Activated CD8-positive, alpha-beta memory T cell treated with anti-CD3 and anti-CD28 coated beads for 4 hours (primary cell): ENCODE measurements around the gene SERPINB7.

Experiments
- DNase-seq, 2 donors: peaks; one replicate each; pipeline ENCODE4 v3.0.0-alpha.2; 2020; ENCODE audit warnings: low read depth in 2 of 2

SERPINB7 gene

DNA sequence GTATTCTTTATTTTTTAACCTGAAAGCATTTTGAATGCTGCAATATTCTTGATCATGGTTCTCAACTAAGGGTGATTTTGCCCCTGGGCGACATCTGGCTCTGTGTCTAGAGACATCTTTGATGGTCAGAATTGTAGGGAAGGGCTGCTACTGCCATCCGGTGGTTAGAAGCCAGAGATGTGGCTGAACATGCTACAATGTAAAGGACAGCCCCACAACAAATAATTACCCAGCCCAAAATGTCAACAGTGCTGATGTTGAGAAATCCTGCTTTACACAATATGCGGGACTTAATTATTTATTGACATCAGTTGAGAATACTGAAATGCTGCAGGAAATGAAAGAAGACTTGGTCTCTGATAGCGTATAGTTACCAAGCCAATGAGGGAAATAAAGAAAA is 74.8 kb downstream of the SERPINB7 start:
- DNase-seq = no peak

- no peak for DNase-seq
Measured at GRCh38 chr18:63850636-63851035, 75.4 kb downstream of the SERPINB7 start.
